Nephron (organoid): ENCODE results near the gene STKLD1.
"Not testable (repeated sequence)": the region's sequence is repeated elsewhere in the genome, so short reads cannot be mapped to it uniquely, and the experiment has no call there.

Experiments used
- H3K27ac Mint-ChIP-seq, 3 experiments: 2 replicates each; pipeline ENCODE4 v1.8.0; 2020; ENCODE audit warnings: mixed read lengths in 3 of 3, mild to moderate bottlenecking in 2 of 3, moderate library complexity in 1 of 3
- H3K27me3 Mint-ChIP-seq: 2 replicates; pipeline ENCODE4 v1.8.0; 2021; ENCODE audit warnings: low read depth, mild to moderate bottlenecking, moderate library complexity, mixed read lengths
- H3K36me3 Mint-ChIP-seq: 2 replicates; pipeline ENCODE4 v1.8.0; 2020; ENCODE audit warnings: low read depth, mixed read lengths
- H3K4me1 Mint-ChIP-seq: 2 replicates; pipeline ENCODE4 v1.8.0; 2020; ENCODE audit warnings: mixed read lengths
- H3K4me3 Mint-ChIP-seq, 3 experiments: 2 replicates each; pipeline ENCODE4 v1.8.0; 2020; ENCODE audit warnings: mild to moderate bottlenecking in 3 of 3, mixed read lengths in 3 of 3, moderate library complexity in 2 of 3
- H3K9me3 Mint-ChIP-seq: 2 replicates; pipeline ENCODE4 v1.8.0; 2020; ENCODE audit warnings: mixed read lengths
- TF ChIP-seq, protein P1 (sequence below), 3 experiments: fragments of 200-600 bp; sonication (generic); IDR thresholded peaks; one replicate each; pipeline ENCODE4 v1.5.0; 2021; ENCODE audit warnings: antibody characterized with exemption in 3 of 3; ENCODE audit not compliant: unreplicated experiment in 3 of 3

STKLD1 gene

DNA sequence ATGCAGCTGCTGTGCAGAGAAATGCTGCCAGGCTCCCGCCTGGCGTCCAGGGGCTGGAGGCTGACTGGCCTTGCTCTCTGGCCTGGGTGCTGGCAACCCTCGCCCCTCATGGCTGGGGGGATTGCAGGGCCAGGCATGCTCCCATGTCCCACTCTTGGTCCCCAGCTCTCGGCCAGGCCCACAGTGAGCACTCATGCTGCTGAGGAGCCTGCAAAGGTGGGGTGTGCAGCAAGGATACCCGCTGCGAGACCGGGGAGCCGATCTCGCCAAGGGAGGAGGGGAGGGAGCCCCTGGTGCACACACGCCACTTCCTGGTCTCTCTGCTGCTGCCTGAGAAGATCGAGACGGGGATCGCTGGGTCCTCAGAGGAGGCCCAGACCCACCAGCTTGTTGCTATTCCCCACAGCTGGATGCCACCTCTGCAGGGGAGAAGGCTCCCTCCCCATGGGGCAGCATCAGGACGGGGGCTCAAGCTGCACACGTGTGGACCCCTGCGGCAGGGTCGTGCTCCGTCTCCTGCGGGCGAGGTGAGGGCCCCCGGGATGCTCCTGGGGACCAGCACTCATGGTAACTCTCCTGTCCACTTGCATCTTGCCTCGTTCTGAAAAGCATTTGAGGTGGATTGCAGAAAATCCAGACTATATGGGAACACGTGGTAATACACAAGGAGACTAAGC is 69.3 kb downstream of the STKLD1 start:
- Mint-ChIP-seq H3K27ac (no peak overlapping the region), H3K27me3 (peaks cover 5% of the 10 kb centered on the region), H3K9me3 (no peaks in the 10 kb centered on the region), H3K36me3 (no peaks in the 10 kb centered on the region), H3K4me3 (no peak overlapping the region), H3K4me1 (no peaks in the 10 kb centered on the region)
- TF ChIP-seq, protein P1, sequence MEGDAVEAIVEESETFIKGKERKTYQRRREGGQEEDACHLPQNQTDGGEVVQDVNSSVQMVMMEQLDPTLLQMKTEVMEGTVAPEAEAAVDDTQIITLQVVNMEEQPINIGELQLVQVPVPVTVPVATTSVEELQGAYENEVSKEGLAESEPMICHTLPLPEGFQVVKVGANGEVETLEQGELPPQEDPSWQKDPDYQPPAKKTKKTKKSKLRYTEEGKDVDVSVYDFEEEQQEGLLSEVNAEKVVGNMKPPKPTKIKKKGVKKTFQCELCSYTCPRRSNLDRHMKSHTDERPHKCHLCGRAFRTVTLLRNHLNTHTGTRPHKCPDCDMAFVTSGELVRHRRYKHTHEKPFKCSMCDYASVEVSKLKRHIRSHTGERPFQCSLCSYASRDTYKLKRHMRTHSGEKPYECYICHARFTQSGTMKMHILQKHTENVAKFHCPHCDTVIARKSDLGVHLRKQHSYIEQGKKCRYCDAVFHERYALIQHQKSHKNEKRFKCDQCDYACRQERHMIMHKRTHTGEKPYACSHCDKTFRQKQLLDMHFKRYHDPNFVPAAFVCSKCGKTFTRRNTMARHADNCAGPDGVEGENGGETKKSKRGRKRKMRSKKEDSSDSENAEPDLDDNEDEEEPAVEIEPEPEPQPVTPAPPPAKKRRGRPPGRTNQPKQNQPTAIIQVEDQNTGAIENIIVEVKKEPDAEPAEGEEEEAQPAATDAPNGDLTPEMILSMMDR (IDR thresholded peaks at IDR 0.05; ENCODE audit: unreplicated experiment in 3 of 3), result no peak

DNA sequence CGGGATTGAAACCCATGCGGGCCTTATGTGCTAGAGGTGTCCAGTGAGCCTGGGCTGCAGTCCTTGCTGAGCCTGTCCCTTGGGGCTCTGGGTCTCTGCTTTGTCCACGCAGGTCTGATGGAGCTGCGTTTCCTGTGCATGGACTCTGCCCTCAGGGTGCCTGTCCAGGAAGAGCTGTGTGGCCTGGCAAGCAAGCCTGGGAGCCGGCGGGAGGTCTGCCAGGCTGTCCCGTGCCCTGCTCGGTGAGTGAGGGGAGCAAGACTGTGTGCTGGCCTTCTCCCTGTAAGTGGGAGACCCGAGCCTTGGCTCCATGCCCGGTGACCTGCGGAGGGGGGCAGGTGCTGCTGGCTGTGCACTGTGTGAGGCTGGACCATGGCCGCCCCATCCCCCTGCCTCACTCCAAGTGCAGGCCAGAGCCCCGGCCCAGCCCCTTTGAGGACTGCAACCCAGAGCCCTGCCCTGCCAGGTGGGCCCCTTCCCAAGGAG is 72.4 kb downstream of the STKLD1 start:
- Mint-ChIP-seq H3K27ac (no peak overlapping the region), H3K36me3 (no peaks in the 10 kb centered on the region), H3K4me3 (no peak overlapping the region), H3K27me3 (peaks cover 5% of the 10 kb centered on the region), H3K4me1 (no peaks in the 10 kb centered on the region), H3K9me3 (no peaks in the 10 kb centered on the region)
- TF ChIP-seq, protein P1 (IDR thresholded peaks at IDR 0.05; ENCODE audit: unreplicated experiment in 3 of 3), result no peak

DNA sequence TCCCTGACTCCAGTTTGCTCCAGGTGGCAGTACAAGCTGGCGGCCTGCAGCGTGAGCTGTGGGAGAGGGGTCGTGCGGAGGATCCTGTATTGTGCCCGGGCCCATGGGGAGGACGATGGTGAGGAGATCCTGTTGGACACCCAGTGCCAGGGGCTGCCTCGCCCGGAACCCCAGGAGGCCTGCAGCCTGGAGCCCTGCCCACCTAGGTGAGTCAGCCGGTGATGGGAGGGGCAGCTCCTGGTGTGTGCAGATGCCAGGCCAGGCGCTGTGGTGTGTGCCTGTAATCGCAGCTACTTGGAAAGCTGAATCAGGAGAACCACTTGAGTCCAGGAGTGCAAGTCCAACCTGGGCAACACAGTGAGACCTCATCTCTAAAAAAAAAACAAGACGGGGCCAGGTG is 73.6 kb downstream of the STKLD1 start:
- H3K27me3 Mint-ChIP-seq, result peaks cover 14% of the 10 kb centered on the region
- TF ChIP-seq, protein P1 (IDR thresholded peaks at IDR 0.05; ENCODE audit: unreplicated experiment in 3 of 3), result no peak
- H3K36me3 Mint-ChIP-seq, result no peaks in the 10 kb centered on the region
- H3K4me1 Mint-ChIP-seq, result no peaks in the 10 kb centered on the region
- H3K9me3 Mint-ChIP-seq, result no peaks in the 10 kb centered on the region
- H3K27ac Mint-ChIP-seq, result no peak overlapping the region
- H3K4me3 Mint-ChIP-seq, result no peak overlapping the region

DNA sequence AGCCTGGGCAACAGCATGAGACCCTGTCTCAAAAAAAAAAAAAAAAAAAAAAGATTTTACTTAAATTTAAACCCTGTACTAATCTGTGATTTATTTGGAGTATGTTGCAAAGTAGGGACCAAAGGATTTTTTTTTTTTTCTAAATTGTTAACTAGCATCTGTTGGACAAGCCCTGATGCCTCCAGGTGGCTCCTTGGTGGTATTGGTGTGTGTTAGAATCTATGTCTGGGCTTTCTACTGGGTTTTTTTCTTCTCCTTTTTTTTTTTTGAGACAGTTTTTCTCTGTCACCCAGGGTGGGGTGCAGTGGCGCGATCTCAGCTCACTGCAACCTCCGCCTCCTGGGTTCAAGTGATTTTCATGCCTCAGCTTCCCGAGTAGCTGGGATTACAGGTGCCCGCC is 75.7 kb downstream of the STKLD1 start:
- peaks cover 14% of the 10 kb centered on the region for H3K27me3 Mint-ChIP-seq
- H3K27ac Mint-ChIP-seq, H3K36me3 Mint-ChIP-seq, H3K4me1 Mint-ChIP-seq, H3K4me3 Mint-ChIP-seq, H3K9me3 Mint-ChIP-seq: not testable (repeated sequence)

DNA sequence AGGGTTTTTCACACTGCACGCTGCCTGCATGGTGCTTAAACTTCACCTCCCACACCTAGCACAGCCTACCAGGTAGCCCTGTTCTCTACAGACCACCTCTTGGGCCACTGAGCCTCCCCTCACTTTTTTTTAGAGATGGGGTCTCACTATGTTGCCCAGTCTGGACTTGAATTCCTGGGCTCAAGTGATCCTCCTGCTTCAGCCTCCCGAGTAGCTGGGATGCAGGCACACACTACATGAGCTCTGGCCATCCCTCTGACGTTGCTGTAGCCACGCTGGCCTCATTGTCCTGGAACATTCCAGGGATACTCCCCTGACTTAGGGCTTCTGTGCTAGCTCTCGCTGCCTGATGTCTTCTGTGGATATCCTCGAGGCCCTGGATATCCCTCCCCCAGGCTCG is 76.4 kb downstream of the STKLD1 start:
- H3K4me3 Mint-ChIP-seq, result no peak overlapping the region

DNA sequence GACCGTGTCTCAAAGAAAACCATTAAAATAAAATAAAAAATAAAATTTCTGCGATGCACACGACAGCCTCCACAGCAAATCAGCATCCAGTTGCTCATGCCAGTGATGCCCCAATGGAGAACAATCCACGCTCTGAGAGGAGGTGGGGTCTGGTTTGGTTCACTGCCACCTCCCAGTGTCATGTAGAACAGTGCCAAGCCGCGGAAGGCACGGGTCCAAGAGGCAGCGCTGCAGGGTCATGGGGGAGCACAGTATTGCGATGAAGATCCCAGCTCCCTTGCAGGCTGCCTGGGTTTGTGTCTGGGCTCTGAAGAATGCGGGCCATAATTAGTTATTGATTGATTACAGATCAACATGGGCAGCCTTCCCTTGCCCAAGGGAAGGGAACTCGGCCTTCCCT is 77.5 kb downstream of the STKLD1 start:
- H3K36me3 Mint-ChIP-seq, result no peaks in the 10 kb centered on the region
- no peak overlapping the region for H3K27ac Mint-ChIP-seq
- H3K27me3 Mint-ChIP-seq, result peaks cover 10% of the 10 kb centered on the region
- no peaks in the 10 kb centered on the region for H3K4me1 Mint-ChIP-seq
- no peaks in the 10 kb centered on the region for H3K9me3 Mint-ChIP-seq
- no peak overlapping the region for H3K4me3 Mint-ChIP-seq
- TF ChIP-seq, protein P1 (IDR thresholded peaks at IDR 0.05; ENCODE audit: unreplicated experiment in 3 of 3), result no peak

More for the DNA sequence above, 76.4 kb downstream of the STKLD1 start:
- no peaks in the 10 kb centered on the region for H3K36me3 Mint-ChIP-seq
- H3K27ac Mint-ChIP-seq, result no peak overlapping the region
- peaks cover 10% of the 10 kb centered on the region for H3K27me3 Mint-ChIP-seq
- no peaks in the 10 kb centered on the region for H3K4me1 Mint-ChIP-seq
- TF ChIP-seq, protein P1 (IDR thresholded peaks at IDR 0.05; ENCODE audit: unreplicated experiment in 3 of 3), result no peak
- H3K9me3 Mint-ChIP-seq, result no peaks in the 10 kb centered on the region
